C4-2B (cell line): ENCODE measurements around the gene NXPH3.

Experiments used
- H3K27ac ChIP-seq: fragments of 450-650 bp; 2 replicates; pipeline ENCODE4 v1.5.1; 2017
- CTCF ChIP-seq: fragments of 450-650 bp; conservative IDR thresholded peaks from 2 replicates; pipeline ENCODE4 v1.5.1; 2017; ENCODE audit warnings: mild to moderate bottlenecking
- ZFX ChIP-seq: fragments of 450-650 bp; IDR thresholded peaks from 2 replicates; pipeline ENCODE4 v1.6.1; 2017

Gene NXPH3

GRCh38 chr17:49579522-49579921, 3.9 kb downstream of the NXPH3 start:
- TF ChIP-seq ZFX (no peak), CTCF (no peak)
- H3K27ac ChIP-seq, result no peak overlapping the region

- H3K27ac ChIP-seq, result no peak overlapping the region
- TF ChIP-seq CTCF, result no peak
- TF ChIP-seq ZFX, result no peak
These were observed 4.5 kb downstream of the NXPH3 start for GRCh38 chr17:49580055-49580721.

- TF ChIP-seq CTCF, result no peak
- no peak for TF ChIP-seq ZFX
- H3K27ac ChIP-seq, result no peak overlapping the region
These were observed 5.4 kb downstream of the NXPH3 start for GRCh38 chr17:49580981-49581647.

GRCh38 chr17:49581648-49581998, 6.0 kb downstream of the NXPH3 start:
- TF ChIP-seq CTCF (no peak), ZFX (no peak)
- H3K27ac ChIP-seq, result no peak overlapping the region

- TF ChIP-seq CTCF (no peak), ZFX (no peak)
These were observed 6.5 kb downstream of the NXPH3 start for GRCh38 chr17:49582055-49582722.

GRCh38 chr17:49582789-49583188, 7.1 kb downstream of the NXPH3 start:
- H3K27ac ChIP-seq, result no peak overlapping the region

More at GRCh38 chr17:49582055-49582722, 6.5 kb downstream of the NXPH3 start:
- H3K27ac ChIP-seq, result no peak overlapping the region

More at GRCh38 chr17:49582789-49583188, 7.1 kb downstream of the NXPH3 start:
- TF ChIP-seq CTCF (no peak), ZFX (no peak)
